ENCODE data around the gene CCDC87. TPM values are rescaled to one million over a fixed set of nuclear protein-coding genes. Genes with fewer than 3 reads are reported as not detected.

CCDC87 gene
- total and polyA plus RNA-seq, 9 donors, result 0.13 to 0.60 (median 0.45) TPM

GRCh38 chr11:66559866-66560676 is 32.8 kb downstream of the CCDC87 start:
- WGBS, 3 donors, result 70 to 78% (median 71%) methylated on average over 26 to 27 of the region's 27 CpGs
- Histone ChIP-seq H3K27me3 (no peaks in the 10 kb centered on the region), H3K36me3 (no peaks in the 10 kb centered on the region), H3K4me1 (ENCODE audit: insufficient read depth) (peaks cover 3% of the 10 kb centered on the region), H3K9me3 (no peaks in the 10 kb centered on the region), H3K27ac (no peak overlapping the region), H3K4me3 (no peak overlapping the region)
- intact Hi-C loops (cut with DNase I), result no loop called here
- TF ChIP-seq EP300 (IDR thresholded peaks at IDR 0.05) (no peak), POLR2A (IDR thresholded peaks at IDR 0.05) (no peak)
- TF ChIP-seq, protein P1, sequence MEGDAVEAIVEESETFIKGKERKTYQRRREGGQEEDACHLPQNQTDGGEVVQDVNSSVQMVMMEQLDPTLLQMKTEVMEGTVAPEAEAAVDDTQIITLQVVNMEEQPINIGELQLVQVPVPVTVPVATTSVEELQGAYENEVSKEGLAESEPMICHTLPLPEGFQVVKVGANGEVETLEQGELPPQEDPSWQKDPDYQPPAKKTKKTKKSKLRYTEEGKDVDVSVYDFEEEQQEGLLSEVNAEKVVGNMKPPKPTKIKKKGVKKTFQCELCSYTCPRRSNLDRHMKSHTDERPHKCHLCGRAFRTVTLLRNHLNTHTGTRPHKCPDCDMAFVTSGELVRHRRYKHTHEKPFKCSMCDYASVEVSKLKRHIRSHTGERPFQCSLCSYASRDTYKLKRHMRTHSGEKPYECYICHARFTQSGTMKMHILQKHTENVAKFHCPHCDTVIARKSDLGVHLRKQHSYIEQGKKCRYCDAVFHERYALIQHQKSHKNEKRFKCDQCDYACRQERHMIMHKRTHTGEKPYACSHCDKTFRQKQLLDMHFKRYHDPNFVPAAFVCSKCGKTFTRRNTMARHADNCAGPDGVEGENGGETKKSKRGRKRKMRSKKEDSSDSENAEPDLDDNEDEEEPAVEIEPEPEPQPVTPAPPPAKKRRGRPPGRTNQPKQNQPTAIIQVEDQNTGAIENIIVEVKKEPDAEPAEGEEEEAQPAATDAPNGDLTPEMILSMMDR (IDR thresholded peaks at IDR 0.05), result no peak
- DNase-seq, result no peak

DNA sequence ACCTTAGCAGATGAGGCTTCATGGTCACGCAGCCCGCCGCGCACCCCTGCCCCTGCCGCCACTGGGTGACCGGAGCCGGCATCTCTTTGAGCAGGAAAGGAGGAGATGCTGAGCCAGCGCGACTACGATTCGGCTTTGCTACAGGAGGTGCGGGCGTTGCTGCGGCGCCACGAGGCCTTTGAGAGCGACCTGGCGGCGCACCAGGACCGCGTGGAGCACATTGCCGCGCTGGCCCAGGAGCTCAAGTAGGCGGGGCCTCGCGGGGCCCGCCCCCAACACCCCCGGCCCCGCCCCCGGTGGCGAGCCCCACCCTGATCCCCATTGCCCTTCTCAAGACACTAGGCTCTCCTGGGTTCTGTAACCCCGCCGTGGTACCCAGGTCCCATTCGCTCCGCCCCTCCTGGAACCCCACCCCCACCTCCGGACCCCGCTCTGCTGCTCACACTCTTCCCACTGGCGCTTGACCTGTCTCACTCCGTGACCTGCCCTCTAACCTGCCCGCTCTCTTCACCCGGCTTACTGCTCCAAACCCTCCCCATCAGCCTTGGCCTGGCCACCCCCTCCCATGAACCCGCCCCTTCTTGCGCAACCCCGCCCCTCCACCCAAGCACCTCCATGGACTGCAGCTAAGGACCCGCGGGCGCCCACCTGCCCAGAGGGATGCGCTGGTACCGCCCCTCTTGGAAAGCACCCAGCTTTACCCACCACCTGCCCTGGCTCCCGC is 33.6 kb downstream of the CCDC87 start:
- Histone ChIP-seq H3K27ac (no peak overlapping the region), H3K36me3 (no peaks in the 10 kb centered on the region), H3K4me3 (no peak overlapping the region), H3K27me3 (no peaks in the 10 kb centered on the region), H3K4me1 (ENCODE audit: insufficient read depth) (peaks cover 3% of the 10 kb centered on the region), H3K9me3 (no peaks in the 10 kb centered on the region)
- TF ChIP-seq, protein P1 (IDR thresholded peaks at IDR 0.05), result no peak
- TF ChIP-seq POLR2A (IDR thresholded peaks at IDR 0.05) (no peak), EP300 (IDR thresholded peaks at IDR 0.05) (no peak)
- 8 to 13% (median 11%) methylated on average over 42 to 50 of the region's 50 CpGs for WGBS, 3 donors
- peak; percentile 60 to 80 (median 66) for DNase-seq
- intact Hi-C loops (cut with DNase I), result no loop called here

GRCh38 chr11:66557733-66558326 is 35.0 kb downstream of the CCDC87 start:
- no peak overlapping the region for H3K27ac ChIP-seq
- TF ChIP-seq POLR2A (IDR thresholded peaks at IDR 0.05) (no peak), EP300 (IDR thresholded peaks at IDR 0.05) (no peak)
- TF ChIP-seq, protein P1 (IDR thresholded peaks at IDR 0.05), result no peak
- DNase-seq, result no peak
- intact Hi-C loops (cut with DNase I), result loop anchor here in 1 of 4 donors (2.0 kb wide), 1 partner anchor 23 kb away; no protein-coding TSS in a partner anchor
- H3K4me3 ChIP-seq, result no peak overlapping the region
- no peaks in the 10 kb centered on the region for H3K36me3 ChIP-seq
- peaks cover 3% of the 10 kb centered on the region for H3K4me1 ChIP-seq (ENCODE audit: insufficient read depth)
- 87 to 92% (median 89%) methylated on average over 24 of the region's 24 CpGs for WGBS, 3 donors
- no peaks in the 10 kb centered on the region for H3K27me3 ChIP-seq
- no peaks in the 10 kb centered on the region for H3K9me3 ChIP-seq

DNA sequence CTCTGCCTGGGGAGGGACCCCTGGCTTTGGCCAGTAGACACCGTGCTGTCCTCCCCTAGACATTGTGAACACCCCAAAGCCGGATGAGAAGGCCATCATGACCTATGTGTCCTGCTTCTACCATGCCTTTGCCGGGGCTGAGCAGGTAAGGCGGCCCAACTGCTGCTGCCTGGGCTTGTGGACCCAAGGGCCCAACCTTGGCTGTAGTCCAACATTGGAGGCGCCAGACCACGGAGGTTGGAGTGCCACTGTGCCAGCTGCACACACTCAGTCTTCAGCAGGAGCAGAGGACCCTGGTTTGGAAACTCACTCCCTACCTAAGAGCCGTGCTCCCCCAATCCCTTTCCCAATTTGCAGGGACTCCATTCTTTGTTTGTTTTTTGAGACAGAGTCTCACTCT is 36.8 kb downstream of the CCDC87 start:
- peaks cover 3% of the 10 kb centered on the region for H3K4me1 ChIP-seq (ENCODE audit: insufficient read depth)
- H3K27me3 ChIP-seq, result no peaks in the 10 kb centered on the region
- H3K9me3 ChIP-seq, result no peaks in the 10 kb centered on the region
- no peak overlapping the region for H3K4me3 ChIP-seq
- H3K27ac ChIP-seq, result no peak overlapping the region
- DNase-seq, result no peak
- TF ChIP-seq EP300 (IDR thresholded peaks at IDR 0.05) (no peak), POLR2A (IDR thresholded peaks at IDR 0.05) (no peak)
- TF ChIP-seq, protein P1 (IDR thresholded peaks at IDR 0.05), result no peak
- intact Hi-C loops (cut with DNase I), result loop anchor here in 1 of 4 donors (2.0 kb wide), 1 partner anchor 21 kb away; no protein-coding TSS in a partner anchor
- 82 to 86% (median 85%) methylated on average over 7 of the region's 7 CpGs for WGBS, 3 donors
- no peaks in the 10 kb centered on the region for H3K36me3 ChIP-seq

Data from ovary (tissue), 9 donors.